Mesangial cell (primary cell): ENCODE measurements around the gene SLITRK5. TPM values are rescaled to one million over a fixed set of nuclear protein-coding genes. Genes with fewer than 3 reads are reported as not detected.

Experiments
- total RNA-seq: library from RNA; depleted of rRNA; stranded (reverse); fragments of >200 nt; gene quantifications from 2 replicates; pipeline ENCODE4 v1.2.3, GENCODE V29; 2015

Gene SLITRK5, protein sequence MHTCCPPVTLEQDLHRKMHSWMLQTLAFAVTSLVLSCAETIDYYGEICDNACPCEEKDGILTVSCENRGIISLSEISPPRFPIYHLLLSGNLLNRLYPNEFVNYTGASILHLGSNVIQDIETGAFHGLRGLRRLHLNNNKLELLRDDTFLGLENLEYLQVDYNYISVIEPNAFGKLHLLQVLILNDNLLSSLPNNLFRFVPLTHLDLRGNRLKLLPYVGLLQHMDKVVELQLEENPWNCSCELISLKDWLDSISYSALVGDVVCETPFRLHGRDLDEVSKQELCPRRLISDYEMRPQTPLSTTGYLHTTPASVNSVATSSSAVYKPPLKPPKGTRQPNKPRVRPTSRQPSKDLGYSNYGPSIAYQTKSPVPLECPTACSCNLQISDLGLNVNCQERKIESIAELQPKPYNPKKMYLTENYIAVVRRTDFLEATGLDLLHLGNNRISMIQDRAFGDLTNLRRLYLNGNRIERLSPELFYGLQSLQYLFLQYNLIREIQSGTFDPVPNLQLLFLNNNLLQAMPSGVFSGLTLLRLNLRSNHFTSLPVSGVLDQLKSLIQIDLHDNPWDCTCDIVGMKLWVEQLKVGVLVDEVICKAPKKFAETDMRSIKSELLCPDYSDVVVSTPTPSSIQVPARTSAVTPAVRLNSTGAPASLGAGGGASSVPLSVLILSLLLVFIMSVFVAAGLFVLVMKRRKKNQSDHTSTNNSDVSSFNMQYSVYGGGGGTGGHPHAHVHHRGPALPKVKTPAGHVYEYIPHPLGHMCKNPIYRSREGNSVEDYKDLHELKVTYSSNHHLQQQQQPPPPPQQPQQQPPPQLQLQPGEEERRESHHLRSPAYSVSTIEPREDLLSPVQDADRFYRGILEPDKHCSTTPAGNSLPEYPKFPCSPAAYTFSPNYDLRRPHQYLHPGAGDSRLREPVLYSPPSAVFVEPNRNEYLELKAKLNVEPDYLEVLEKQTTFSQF
- under 0.01 and 0.38 TPM in 2 replicates for total RNA-seq

DNA sequence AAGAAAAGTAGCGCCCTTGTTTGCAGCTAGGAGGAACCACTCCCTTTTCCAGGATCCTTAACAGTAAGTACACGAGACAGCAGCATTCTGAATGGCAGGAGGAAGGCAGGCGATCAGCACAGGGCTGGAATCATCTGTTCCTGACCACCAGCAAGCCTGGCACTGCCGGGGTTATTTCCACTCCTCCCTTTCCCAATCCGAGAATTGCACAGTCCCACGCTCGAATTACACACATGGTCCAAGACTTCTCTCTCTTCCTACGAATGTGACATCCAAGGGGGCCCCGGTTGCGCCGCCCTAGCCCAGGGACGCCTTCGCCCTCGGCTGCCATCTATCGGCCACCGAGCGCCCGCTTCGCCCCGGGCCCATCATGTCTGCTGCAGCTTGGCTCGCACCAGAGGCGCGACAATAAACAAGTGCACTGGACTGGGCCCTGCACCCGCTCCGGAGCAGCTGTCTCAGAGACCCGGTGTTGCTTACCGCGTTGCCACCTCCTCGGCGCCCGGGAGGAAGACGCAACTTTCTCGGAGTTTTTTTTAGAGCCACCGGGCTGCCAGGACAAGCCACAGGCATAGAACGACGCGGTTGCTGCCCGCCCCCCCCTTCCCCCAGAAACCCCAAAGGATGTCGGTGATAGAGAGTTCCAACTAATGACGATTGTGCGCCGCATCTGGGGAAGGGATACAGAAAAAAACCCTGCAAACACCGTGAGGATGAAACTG, at the start of gene SLITRK5:
Gene SLITRK5, plus strand, starts transcription at position 341 of the 722 bp plus-strand sequence. CDS start 4,018 bp downstream, outside the sequence.

